Measurements from ENCODE around the gene NUTM2B.
"Not testable (repeated sequence)": the region's sequence is repeated elsewhere in the genome, so short reads cannot be mapped to it uniquely, and the experiment has no call there.

Gene NUTM2B

GRCh38 chr10:79702927-79703326, at the start of gene NUTM2B:
NUTM2B (plus strand) TSS chr10:79703227; CDS start chr10:79703610, 383 bp downstream.
- not testable (repeated sequence) for H3K4me3 ChIP-seq (ENCODE audit: low read length in 2 of 2); H3K9me3 ChIP-seq (ENCODE audit: control insufficient read depth in 2 of 2, low read length in 2 of 2); H3K36me3 ChIP-seq (ENCODE audit: control insufficient read depth in 2 of 2, insufficient read depth in 2 of 2, low read length in 2 of 2); H3K9ac ChIP-seq (ENCODE audit: low read length in 2 of 2); H3K4me1 ChIP-seq (ENCODE audit: control insufficient read depth, insufficient read depth, low read length); H3K27me3 ChIP-seq (ENCODE audit: control insufficient read depth in 1 of 2, insufficient read depth in 2 of 2, low read length in 2 of 2); H3K27ac ChIP-seq (ENCODE audit: low read length)

- not testable (repeated sequence) for H3K27ac ChIP-seq (ENCODE audit: low read length); H3K27me3 ChIP-seq (ENCODE audit: control insufficient read depth in 1 of 2, insufficient read depth in 2 of 2, low read length in 2 of 2); H3K9me3 ChIP-seq (ENCODE audit: control insufficient read depth in 2 of 2, low read length in 2 of 2); H3K36me3 ChIP-seq (ENCODE audit: control insufficient read depth in 2 of 2, insufficient read depth in 2 of 2, low read length in 2 of 2); H3K4me3 ChIP-seq (ENCODE audit: low read length in 2 of 2); H3K4me1 ChIP-seq (ENCODE audit: control insufficient read depth, insufficient read depth, low read length); H3K9ac ChIP-seq (ENCODE audit: low read length in 2 of 2)
Observed at GRCh38 chr10:79663287-79663686, 39.7 kb upstream of the NUTM2B start.

GRCh38 chr10:79664686-79665085, 38.3 kb upstream of the NUTM2B start:
- not testable (repeated sequence) for H3K9ac ChIP-seq (ENCODE audit: low read length in 2 of 2); H3K36me3 ChIP-seq (ENCODE audit: control insufficient read depth in 2 of 2, insufficient read depth in 2 of 2, low read length in 2 of 2)

GRCh38 chr10:79669248-79669788, 33.7 kb upstream of the NUTM2B start:
- not testable (repeated sequence) for H3K27ac ChIP-seq (ENCODE audit: low read length); H3K36me3 ChIP-seq (ENCODE audit: control insufficient read depth in 2 of 2, insufficient read depth in 2 of 2, low read length in 2 of 2); H3K4me1 ChIP-seq (ENCODE audit: control insufficient read depth, insufficient read depth, low read length); H3K9me3 ChIP-seq (ENCODE audit: control insufficient read depth in 2 of 2, low read length in 2 of 2); H3K4me3 ChIP-seq (ENCODE audit: low read length in 2 of 2); H3K27me3 ChIP-seq (ENCODE audit: control insufficient read depth in 1 of 2, insufficient read depth in 2 of 2, low read length in 2 of 2); H3K9ac ChIP-seq (ENCODE audit: low read length in 2 of 2)

More at GRCh38 chr10:79664686-79665085, 38.3 kb upstream of the NUTM2B start:
- not testable (repeated sequence) for H3K27me3 ChIP-seq (ENCODE audit: control insufficient read depth in 1 of 2, insufficient read depth in 2 of 2, low read length in 2 of 2); H3K4me1 ChIP-seq (ENCODE audit: control insufficient read depth, insufficient read depth, low read length); H3K9me3 ChIP-seq (ENCODE audit: control insufficient read depth in 2 of 2, low read length in 2 of 2); H3K4me3 ChIP-seq (ENCODE audit: low read length in 2 of 2); H3K27ac ChIP-seq (ENCODE audit: low read length)

- not testable (repeated sequence) for H3K27ac ChIP-seq (ENCODE audit: low read length); H3K9ac ChIP-seq (ENCODE audit: low read length in 2 of 2); H3K4me1 ChIP-seq (ENCODE audit: control insufficient read depth, insufficient read depth, low read length); H3K36me3 ChIP-seq (ENCODE audit: control insufficient read depth in 2 of 2, insufficient read depth in 2 of 2, low read length in 2 of 2); H3K4me3 ChIP-seq (ENCODE audit: low read length in 2 of 2); H3K27me3 ChIP-seq (ENCODE audit: control insufficient read depth in 1 of 2, insufficient read depth in 2 of 2, low read length in 2 of 2); H3K9me3 ChIP-seq (ENCODE audit: control insufficient read depth in 2 of 2, low read length in 2 of 2)
Observed at GRCh38 chr10:79674878-79675277, 28.1 kb upstream of the NUTM2B start.

GRCh38 chr10:79683026-79683883, 19.8 kb upstream of the NUTM2B start:
- not testable (repeated sequence) for H3K9me3 ChIP-seq (ENCODE audit: control insufficient read depth in 2 of 2, low read length in 2 of 2)

GRCh38 chr10:79683884-79684720, 18.9 kb upstream of the NUTM2B start:
- not testable (repeated sequence) for H3K9me3 ChIP-seq (ENCODE audit: control insufficient read depth in 2 of 2, low read length in 2 of 2); H3K27me3 ChIP-seq (ENCODE audit: control insufficient read depth in 1 of 2, insufficient read depth in 2 of 2, low read length in 2 of 2); H3K9ac ChIP-seq (ENCODE audit: low read length in 2 of 2); H3K4me3 ChIP-seq (ENCODE audit: low read length in 2 of 2); H3K4me1 ChIP-seq (ENCODE audit: control insufficient read depth, insufficient read depth, low read length); H3K27ac ChIP-seq (ENCODE audit: low read length); H3K36me3 ChIP-seq (ENCODE audit: control insufficient read depth in 2 of 2, insufficient read depth in 2 of 2, low read length in 2 of 2)

More at GRCh38 chr10:79683026-79683883, 19.8 kb upstream of the NUTM2B start:
- not testable (repeated sequence) for H3K4me1 ChIP-seq (ENCODE audit: control insufficient read depth, insufficient read depth, low read length); H3K9ac ChIP-seq (ENCODE audit: low read length in 2 of 2); H3K27me3 ChIP-seq (ENCODE audit: control insufficient read depth in 1 of 2, insufficient read depth in 2 of 2, low read length in 2 of 2); H3K27ac ChIP-seq (ENCODE audit: low read length); H3K36me3 ChIP-seq (ENCODE audit: control insufficient read depth in 2 of 2, insufficient read depth in 2 of 2, low read length in 2 of 2); H3K4me3 ChIP-seq (ENCODE audit: low read length in 2 of 2)

- not testable (repeated sequence) for H3K9ac ChIP-seq (ENCODE audit: low read length in 2 of 2); H3K27me3 ChIP-seq (ENCODE audit: control insufficient read depth in 1 of 2, insufficient read depth in 2 of 2, low read length in 2 of 2); H3K27ac ChIP-seq (ENCODE audit: low read length); H3K4me1 ChIP-seq (ENCODE audit: control insufficient read depth, insufficient read depth, low read length); H3K4me3 ChIP-seq (ENCODE audit: low read length in 2 of 2); H3K9me3 ChIP-seq (ENCODE audit: control insufficient read depth in 2 of 2, low read length in 2 of 2); H3K36me3 ChIP-seq (ENCODE audit: control insufficient read depth in 2 of 2, insufficient read depth in 2 of 2, low read length in 2 of 2)
Observed at GRCh38 chr10:79685044-79685685, 17.9 kb upstream of the NUTM2B start.

GRCh38 chr10:79686595-79686994, 16.4 kb upstream of the NUTM2B start:
- H3K27me3 ChIP-seq (ENCODE audit: control insufficient read depth in 1 of 2, insufficient read depth in 2 of 2, low read length in 2 of 2); H3K36me3 ChIP-seq (ENCODE audit: control insufficient read depth in 2 of 2, insufficient read depth in 2 of 2, low read length in 2 of 2): not testable (repeated sequence)

GRCh38 chr10:79687406-79688150, 15.4 kb upstream of the NUTM2B start:
- not testable (repeated sequence) for H3K36me3 ChIP-seq (ENCODE audit: control insufficient read depth in 2 of 2, insufficient read depth in 2 of 2, low read length in 2 of 2); H3K4me3 ChIP-seq (ENCODE audit: low read length in 2 of 2); H3K9ac ChIP-seq (ENCODE audit: low read length in 2 of 2); H3K4me1 ChIP-seq (ENCODE audit: control insufficient read depth, insufficient read depth, low read length); H3K27me3 ChIP-seq (ENCODE audit: control insufficient read depth in 1 of 2, insufficient read depth in 2 of 2, low read length in 2 of 2); H3K27ac ChIP-seq (ENCODE audit: low read length); H3K9me3 ChIP-seq (ENCODE audit: control insufficient read depth in 2 of 2, low read length in 2 of 2)

More at GRCh38 chr10:79686595-79686994, 16.4 kb upstream of the NUTM2B start:
- H3K4me3 ChIP-seq (ENCODE audit: low read length in 2 of 2); H3K4me1 ChIP-seq (ENCODE audit: control insufficient read depth, insufficient read depth, low read length); H3K9ac ChIP-seq (ENCODE audit: low read length in 2 of 2); H3K27ac ChIP-seq (ENCODE audit: low read length); H3K9me3 ChIP-seq (ENCODE audit: control insufficient read depth in 2 of 2, low read length in 2 of 2): not testable (repeated sequence)

Data from stomach smooth muscle (tissue), 2 donors.